Calu3 (cell line): ENCODE data around the gene CYP4F8. TPM values are rescaled to one million over a fixed set of nuclear protein-coding genes. Genes with fewer than 3 reads are reported as not detected.
A peak's percentile ranks its signal among the peaks of the same experiment; 100 is the strongest.
"Not testable (repeated sequence)": the region's sequence is repeated elsewhere in the genome, so short reads cannot be mapped to it uniquely, and the experiment has no call there.

ENCODE experiments used
- BruUV-seq: library from RNA; stranded (reverse); fragments of 400-500 nt; replicated peaks from 2 replicates; lab custom pipeline; 2021; lab: Mats Ljungman, UMichigan
- CTCF ChIA-PET: fragments of 300-600 bp; sonication (Branson Sonifier 250); formaldehyde crosslinking; loops from one replicate; lab custom pipeline; 2022; ENCODE audit warnings: antibody characterized with exemption; lab: Charles Lee
- DNase-seq: peaks from one replicate; pipeline ENCODE4 v3.0.0; 2022
- H3K27ac Mint-ChIP-seq: one replicate; pipeline ENCODE4 v1.8.0; 2022; ENCODE audit warnings: mixed read lengths; ENCODE audit not compliant: unreplicated experiment
- H3K27me3 Mint-ChIP-seq: one replicate; pipeline ENCODE4 v1.8.0; 2022; ENCODE audit warnings: mixed read lengths; ENCODE audit not compliant: unreplicated experiment
- H3K36me3 Mint-ChIP-seq: one replicate; pipeline ENCODE4 v1.8.0; 2022; ENCODE audit warnings: mild to moderate bottlenecking, moderate library complexity, mixed read lengths; ENCODE audit not compliant: insufficient read depth, unreplicated experiment
- H3K4me1 Mint-ChIP-seq: one replicate; pipeline ENCODE4 v1.8.0; 2022; ENCODE audit warnings: mild to moderate bottlenecking, low read depth, mixed read lengths; ENCODE audit not compliant: unreplicated experiment
- H3K4me3 Mint-ChIP-seq: one replicate; pipeline ENCODE4 v1.8.0; 2022; ENCODE audit warnings: mild to moderate bottlenecking, low read depth, moderate library complexity, mixed read lengths; ENCODE audit not compliant: unreplicated experiment
- H3K9me3 Mint-ChIP-seq: one replicate; pipeline ENCODE4 v1.8.0; 2022; ENCODE audit warnings: low read depth, mixed read lengths; ENCODE audit not compliant: unreplicated experiment
- CTCF ChIP-seq: fragments of 200-600 bp; IDR thresholded peaks from one replicate; pipeline ENCODE4 v1.8.0; 2022; ENCODE audit warnings: antibody characterized with exemption; ENCODE audit not compliant: unreplicated experiment
- intact Hi-C: fragments of 100-400 bp; cut with micrococcal nuclease; formaldehyde crosslinking; loops from one replicate; pipeline ENCODE4 v1.10.0; 2022; ENCODE audit not compliant: unreplicated experiment
- total RNA-seq: library from RNA; stranded (reverse); gene quantifications from 2 replicates; pipeline ENCODE4 v1.2.3, GENCODE V29; 2022

Gene CYP4F8
- total RNA-seq, 1 experiment from 2014 or later: not detected

GRCh38 chr19:15595069-15595468, 19.9 kb upstream of the CYP4F8 start:
- intact Hi-C loops: no loop called here
- TF ChIP-seq CTCF: no peak
- peak; percentile 6 for DNase-seq
- CTCF ChIA-PET: no interaction called here
- BruUV-seq: no TSS peak
- Mint-ChIP-seq H3K27me3 (peaks cover 13% of the 10 kb centered on the region), H3K4me1 (peaks cover 7% of the 10 kb centered on the region), H3K4me3 (no peak overlapping the region), H3K27ac (no peak overlapping the region), H3K9me3 (no peaks in the 10 kb centered on the region), H3K36me3 (no peaks in the 10 kb centered on the region)

- intact Hi-C loops, CTCF ChIA-PET, H3K9me3 Mint-ChIP-seq, H3K27me3 Mint-ChIP-seq, H3K27ac Mint-ChIP-seq, DNase-seq, H3K36me3 Mint-ChIP-seq, BruUV-seq, H3K4me1 Mint-ChIP-seq, H3K4me3 Mint-ChIP-seq: not testable (repeated sequence)
These were observed 6.8 kb upstream of the CYP4F8 start for GRCh38 chr19:15607978-15608925.

- no peaks in the 10 kb centered on the region for H3K36me3 Mint-ChIP-seq
- intact Hi-C loops: no loop called here
- no peak for DNase-seq
- no peaks in the 10 kb centered on the region for H3K4me1 Mint-ChIP-seq
- no peak overlapping the region for H3K27ac Mint-ChIP-seq
- no peaks in the 10 kb centered on the region for H3K9me3 Mint-ChIP-seq
- H3K4me3 Mint-ChIP-seq: no peak overlapping the region
- H3K27me3 Mint-ChIP-seq: no peaks in the 10 kb centered on the region
- no TSS peak for BruUV-seq
- no peak for TF ChIP-seq CTCF
- CTCF ChIA-PET: no interaction called here
These were observed 5.8 kb upstream of the CYP4F8 start for GRCh38 chr19:15609261-15609660.

GRCh38 chr19:15612342-15612741, 2.7 kb upstream of the CYP4F8 start:
- H3K4me3 Mint-ChIP-seq: no peak overlapping the region
- no peaks in the 10 kb centered on the region for H3K9me3 Mint-ChIP-seq
- H3K27me3 Mint-ChIP-seq: peaks cover 20% of the 10 kb centered on the region
- intact Hi-C loops: no loop called here
- DNase-seq: no peak
- CTCF ChIA-PET: no interaction called here
- no peak overlapping the region for H3K27ac Mint-ChIP-seq
- no peak for TF ChIP-seq CTCF
- no peaks in the 10 kb centered on the region for H3K4me1 Mint-ChIP-seq
- BruUV-seq: no TSS peak
- no peaks in the 10 kb centered on the region for H3K36me3 Mint-ChIP-seq

- Mint-ChIP-seq H3K27me3 (peaks cover 30% of the 10 kb centered on the region), H3K4me1 (no peaks in the 10 kb centered on the region), H3K27ac (no peak overlapping the region), H3K9me3 (no peaks in the 10 kb centered on the region), H3K4me3 (no peak overlapping the region), H3K36me3 (no peaks in the 10 kb centered on the region)
- no peak for TF ChIP-seq CTCF
- BruUV-seq: no TSS peak
- DNase-seq: no peak
- intact Hi-C loops: no loop called here
- CTCF ChIA-PET: no interaction called here
These were observed 1.7 kb upstream of the CYP4F8 start for GRCh38 chr19:15613338-15613737.
